Measurements from ENCODE around the gene LTB4R.

Gene LTB4R

DNA sequence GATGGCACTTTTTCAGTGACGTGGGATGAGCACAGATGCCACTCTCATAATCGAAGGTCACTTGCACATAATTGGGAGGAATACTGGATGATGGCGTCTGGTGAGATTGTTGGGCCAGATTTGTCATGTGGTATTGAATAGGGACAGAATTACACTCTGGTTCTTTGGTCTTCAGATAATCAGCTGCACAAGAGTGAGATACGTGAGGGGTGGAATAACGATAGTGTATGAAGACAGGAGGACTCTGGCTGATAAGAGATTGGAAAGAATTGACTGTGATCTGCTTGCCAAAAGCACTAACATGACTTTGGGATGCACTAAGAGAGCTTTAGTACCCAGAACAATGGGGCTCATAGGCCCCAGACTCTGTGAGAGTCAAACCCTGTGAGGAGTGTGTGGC is 32.9 kb upstream of the LTB4R start (continued):
- TF ChIP-seq TSHZ2 (CRISPR knock-in tag; IDR thresholded peaks at IDR 0.05): no peak
- no peak for TF ChIP-seq ARNTL (CRISPR knock-in tag; IDR thresholded peaks at IDR 0.05; ENCODE audit: borderline replicate concordance, low read depth)
- TF ChIP-seq TOX (CRISPR knock-in tag; IDR thresholded peaks at IDR 0.05; ENCODE audit: borderline replicate concordance): no peak
- TF ChIP-seq OSR1 (CRISPR knock-in tag; IDR thresholded peaks at IDR 0.05): no peak
- TF ChIP-seq ZNF70 (CRISPR knock-in tag; IDR thresholded peaks at IDR 0.05): no peak

DNA sequence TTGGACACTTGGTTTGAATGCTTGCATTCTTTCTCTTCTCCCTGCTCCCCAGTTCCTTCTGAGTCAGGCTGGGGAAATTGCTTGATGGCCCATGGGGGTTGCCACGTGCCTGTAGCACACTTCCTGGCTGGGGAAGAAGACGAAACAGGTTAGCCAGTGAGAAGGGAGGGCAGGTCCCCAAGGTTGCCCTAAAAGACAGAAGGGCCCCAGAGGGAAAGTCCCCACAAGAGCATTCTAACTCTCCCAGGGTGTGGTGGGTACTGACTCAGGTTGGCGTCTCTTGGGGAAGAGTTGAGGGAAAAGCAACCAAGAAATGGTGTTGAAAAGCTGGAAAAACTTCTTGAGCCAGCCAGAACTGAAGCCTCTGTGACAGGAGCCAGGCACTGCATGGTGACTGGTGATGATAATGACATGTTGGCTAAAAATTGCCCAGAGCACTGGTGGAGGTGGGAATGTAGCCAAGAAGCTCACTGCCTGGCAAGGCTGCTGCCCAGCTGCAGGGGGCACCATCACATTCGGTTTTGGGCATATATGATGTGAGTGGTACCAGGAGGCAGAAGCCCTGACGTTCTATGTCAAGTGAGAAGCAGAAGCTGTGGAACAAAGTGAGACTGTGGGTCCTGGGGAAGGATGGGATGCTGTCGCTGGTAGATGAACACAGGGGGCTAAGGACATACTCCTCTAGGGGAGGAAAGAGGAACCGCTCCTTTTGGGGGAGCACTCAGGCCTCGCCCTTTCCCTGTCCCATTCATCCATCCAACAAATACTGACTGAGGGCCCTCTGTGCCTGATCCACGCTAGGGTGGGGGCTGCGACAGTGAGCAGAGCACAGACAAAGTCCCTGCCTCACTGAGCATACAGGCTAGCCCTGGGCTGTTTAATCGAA is 31.8 kb upstream of the LTB4R start:
- peak; percentile 75 for ATAC-seq
- TF ChIP-seq, protein P1, sequence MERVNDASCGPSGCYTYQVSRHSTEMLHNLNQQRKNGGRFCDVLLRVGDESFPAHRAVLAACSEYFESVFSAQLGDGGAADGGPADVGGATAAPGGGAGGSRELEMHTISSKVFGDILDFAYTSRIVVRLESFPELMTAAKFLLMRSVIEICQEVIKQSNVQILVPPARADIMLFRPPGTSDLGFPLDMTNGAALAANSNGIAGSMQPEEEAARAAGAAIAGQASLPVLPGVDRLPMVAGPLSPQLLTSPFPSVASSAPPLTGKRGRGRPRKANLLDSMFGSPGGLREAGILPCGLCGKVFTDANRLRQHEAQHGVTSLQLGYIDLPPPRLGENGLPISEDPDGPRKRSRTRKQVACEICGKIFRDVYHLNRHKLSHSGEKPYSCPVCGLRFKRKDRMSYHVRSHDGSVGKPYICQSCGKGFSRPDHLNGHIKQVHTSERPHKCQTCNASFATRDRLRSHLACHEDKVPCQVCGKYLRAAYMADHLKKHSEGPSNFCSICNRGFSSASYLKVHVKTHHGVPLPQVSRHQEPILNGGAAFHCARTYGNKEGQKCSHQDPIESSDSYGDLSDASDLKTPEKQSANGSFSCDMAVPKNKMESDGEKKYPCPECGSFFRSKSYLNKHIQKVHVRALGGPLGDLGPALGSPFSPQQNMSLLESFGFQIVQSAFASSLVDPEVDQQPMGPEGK (CRISPR knock-in tag; IDR thresholded peaks at IDR 0.05; ENCODE audit: borderline replicate concordance): no peak
- TF ChIP-seq ARNTL (CRISPR knock-in tag; IDR thresholded peaks at IDR 0.05; ENCODE audit: borderline replicate concordance, low read depth) (no peak), TSHZ2 (CRISPR knock-in tag; IDR thresholded peaks at IDR 0.05) (no peak), ZNF565 (CRISPR knock-in tag; conservative IDR thresholded peaks at IDR 0.05; ENCODE audit: low read depth) (no peak), ISL1 (CRISPR knock-in tag; IDR thresholded peaks at IDR 0.05) (no peak), TCF4 (CRISPR knock-in tag; IDR thresholded peaks at IDR 0.05; ENCODE audit: borderline replicate concordance) (no peak), TOX (CRISPR knock-in tag; IDR thresholded peaks at IDR 0.05; ENCODE audit: borderline replicate concordance) (no peak), GLIS3 (CRISPR knock-in tag; IDR thresholded peaks at IDR 0.05) (no peak), ESRRG (CRISPR knock-in tag; IDR thresholded peaks at IDR 0.05) (no peak), ZC3H10 (CRISPR knock-in tag; IDR thresholded peaks at IDR 0.05) (no peak), ZFP3 (CRISPR knock-in tag; IDR thresholded peaks at IDR 0.05) (no peak), ZFP30 (CRISPR knock-in tag; IDR thresholded peaks at IDR 0.05) (no peak), SNAI2 (CRISPR knock-in tag; IDR thresholded peaks at IDR 0.05) (no peak), PPARA (CRISPR knock-in tag; IDR thresholded peaks at IDR 0.05; ENCODE audit: borderline replicate concordance) (no peak), BACH2 (CRISPR knock-in tag; IDR thresholded peaks at IDR 0.05; ENCODE audit: borderline replicate concordance) (no peak)

- no peak for ATAC-seq
- TF ChIP-seq ZFP30 (CRISPR knock-in tag; IDR thresholded peaks at IDR 0.05): no peak
- no peak for TF ChIP-seq BACH2 (CRISPR knock-in tag; IDR thresholded peaks at IDR 0.05; ENCODE audit: borderline replicate concordance)
- TF ChIP-seq ZFP3 (CRISPR knock-in tag; IDR thresholded peaks at IDR 0.05): no peak
- no peak for TF ChIP-seq ZNF70 (CRISPR knock-in tag; IDR thresholded peaks at IDR 0.05)
- no peak for TF ChIP-seq ZC3H10 (CRISPR knock-in tag; IDR thresholded peaks at IDR 0.05)
- no peak for TF ChIP-seq TOX (CRISPR knock-in tag; IDR thresholded peaks at IDR 0.05; ENCODE audit: borderline replicate concordance)
- no peak for TF ChIP-seq TCF4 (CRISPR knock-in tag; IDR thresholded peaks at IDR 0.05; ENCODE audit: borderline replicate concordance)
- TF ChIP-seq POU6F1 (CRISPR knock-in tag; IDR thresholded peaks at IDR 0.05; ENCODE audit: borderline replicate concordance, low read depth): no peak
- no peak for TF ChIP-seq ESRRG (CRISPR knock-in tag; IDR thresholded peaks at IDR 0.05)
- no peak for TF ChIP-seq PPARA (CRISPR knock-in tag; IDR thresholded peaks at IDR 0.05; ENCODE audit: borderline replicate concordance)
- TF ChIP-seq ZNF8 (CRISPR knock-in tag; IDR thresholded peaks at IDR 0.05): no peak
- no peak for TF ChIP-seq ARNTL (CRISPR knock-in tag; IDR thresholded peaks at IDR 0.05; ENCODE audit: borderline replicate concordance, low read depth)
- TF ChIP-seq, protein P1 (CRISPR knock-in tag; IDR thresholded peaks at IDR 0.05; ENCODE audit: borderline replicate concordance): no peak
- no peak for TF ChIP-seq RARB (CRISPR knock-in tag; IDR thresholded peaks at IDR 0.05)
- TF ChIP-seq GLIS3 (CRISPR knock-in tag; IDR thresholded peaks at IDR 0.05): no peak
Measured at GRCh38 chr14:24280797-24281460, 30.4 kb upstream of the LTB4R start.

All from SK-N-SH treated with all-trans-retinoic acid at 6 μM for 48 hours (cell line).